HEK293 (cell line): ENCODE results near the gene C17orf107.
"Not testable (repeated sequence)": the region's sequence is repeated elsewhere in the genome, so short reads cannot be mapped to it uniquely, and the experiment has no call there.

Source experiments
- CTCF ChIA-PET: fragments of 350-600 bp; formaldehyde crosslinking; extraction: SDS; loops from one replicate; lab custom pipeline; 2021; ENCODE audit warnings: antibody characterized with exemption; lab: Yijun Ruan, JAX
- POLR2A ChIA-PET: fragments of 300-600 bp; formaldehyde crosslinking; extraction: SDS; loops from one replicate; lab custom pipeline; 2020; ENCODE audit warnings: antibody characterized with exemption, inconsistent platforms; lab: Yijun Ruan, JAX
- H3K27ac ChIP-seq: fragments of 200-500 bp; sonication (Bioruptor generic); 2 replicates; pipeline ENCODE4 v1.5.1; 2014; ENCODE audit warnings: low read depth, low read length, control low read depth, inconsistent platforms; ENCODE audit errors: extremely low read depth
- H3K36me3 ChIP-seq, 2 experiments: fragments of 200-500 bp in 1 of 2; sonication (Bioruptor generic) in 1 of 2; 1 replicate in 1 of 2; 2 replicates in 1 of 2; pipeline ENCODE4 v1.5.1; 2014 to 2017; ENCODE audit warnings: inconsistent platforms in 2 of 2, low read length in 2 of 2; ENCODE audit not compliant: control insufficient read depth in 2 of 2, insufficient read depth in 1 of 2
- H3K4me1 ChIP-seq: fragments of 200-500 bp; sonication (Bioruptor generic); 2 replicates; pipeline ENCODE4 v1.5.1; 2014; ENCODE audit warnings: mild to moderate bottlenecking, low read length, inconsistent platforms; ENCODE audit not compliant: control insufficient read depth, insufficient read depth
- H3K4me3 ChIP-seq: 2 replicates; pipeline ENCODE4 v1.5.1; 2011; ENCODE audit warnings: low read depth, mild to moderate bottlenecking, control low read depth, low read length, moderate library complexity
- H3K9me3 ChIP-seq: fragments of 200-500 bp; sonication (Bioruptor generic); 2 replicates; pipeline ENCODE4 v1.5.1; 2014; ENCODE audit warnings: low read depth, low read length, inconsistent platforms; ENCODE audit not compliant: control insufficient read depth, insufficient read depth
- BCL11A ChIP-seq: fragments of 450-650 bp; formaldehyde crosslinking; IDR thresholded peaks from 2 replicates; pipeline ENCODE4 v1.5.1; 2016; ENCODE audit warnings: low read depth, missing biosample characterization, missing genetic modification characterization
- HOXA7 ChIP-seq: sonication (generic); formaldehyde crosslinking; IDR thresholded peaks from 2 replicates; pipeline ENCODE4 v1.8.1; 2022; ENCODE audit warnings: missing genetic modification reagents, borderline replicate concordance
- OSR2 ChIP-seq: fragments of 450-650 bp; formaldehyde crosslinking; IDR thresholded peaks from 2 replicates; pipeline ENCODE4 v1.5.1; 2016; ENCODE audit warnings: missing biosample characterization, missing genetic modification characterization
- SETDB1 ChIP-seq: IDR thresholded peaks from one replicate; pipeline ENCODE4 v1.6.1; 2017; ENCODE audit warnings: mild to moderate bottlenecking, low read length, moderate library complexity, mixed read lengths; ENCODE audit not compliant: insufficient read length
- ZBTB17 ChIP-seq: fragments of 450-650 bp; formaldehyde crosslinking; IDR thresholded peaks from 2 replicates; pipeline ENCODE4 v1.5.1; 2016; ENCODE audit warnings: missing biosample characterization, missing genetic modification characterization
- ZBTB20 ChIP-seq: fragments of 450-650 bp; formaldehyde crosslinking; IDR thresholded peaks from 2 replicates; pipeline ENCODE4 v1.5.1; 2016; ENCODE audit warnings: missing biosample characterization, missing genetic modification characterization
- ZNF121 ChIP-seq: fragments of 450-650 bp; formaldehyde crosslinking; IDR thresholded peaks from 2 replicates; pipeline ENCODE4 v1.5.1; 2016; ENCODE audit warnings: missing biosample characterization, missing genetic modification characterization
- ZNF155 ChIP-seq: fragments of 450-650 bp; formaldehyde crosslinking; IDR thresholded peaks from 2 replicates; pipeline ENCODE4 v1.5.1; 2016; ENCODE audit warnings: missing biosample characterization, missing genetic modification characterization
- ZNF266 ChIP-seq: fragments of 450-650 bp; formaldehyde crosslinking; IDR thresholded peaks from 2 replicates; pipeline ENCODE4 v1.5.1; 2016; ENCODE audit warnings: missing biosample characterization, missing genetic modification characterization, low read depth
- ZNF391 ChIP-seq: fragments of 450-650 bp; formaldehyde crosslinking; IDR thresholded peaks from 2 replicates; pipeline ENCODE4 v1.5.1; 2016; ENCODE audit warnings: low read depth, missing biosample characterization, missing genetic modification characterization, borderline replicate concordance
- ZNF48 ChIP-seq: fragments of 450-650 bp; formaldehyde crosslinking; IDR thresholded peaks from 2 replicates; pipeline ENCODE4 v1.5.1; 2016; ENCODE audit warnings: missing biosample characterization, missing genetic modification characterization
- ZNF549 ChIP-seq: fragments of 450-650 bp; IDR thresholded peaks from 2 replicates; pipeline ENCODE4 v1.5.1; 2018; ENCODE audit warnings: missing biosample characterization, missing genetic modification characterization, mild to moderate bottlenecking, inconsistent platforms, moderate library complexity
- ZNF624 ChIP-seq: fragments of 450-650 bp; formaldehyde crosslinking; IDR thresholded peaks from 2 replicates; pipeline ENCODE4 v1.5.1; 2017; ENCODE audit warnings: missing biosample characterization, missing genetic modification characterization
- TF ChIP-seq, protein P1 (sequence below): fragments of 450-650 bp; formaldehyde crosslinking; IDR thresholded peaks from 2 replicates; pipeline ENCODE4 v1.5.1; 2016; ENCODE audit warnings: missing biosample characterization, missing genetic modification characterization
- TF ChIP-seq, protein P2 (sequence below): fragments of 450-650 bp; formaldehyde crosslinking; IDR thresholded peaks from 2 replicates; pipeline ENCODE4 v1.5.1; 2016; ENCODE audit warnings: missing biosample characterization, missing genetic modification characterization, low read depth

C17orf107 gene

DNA sequence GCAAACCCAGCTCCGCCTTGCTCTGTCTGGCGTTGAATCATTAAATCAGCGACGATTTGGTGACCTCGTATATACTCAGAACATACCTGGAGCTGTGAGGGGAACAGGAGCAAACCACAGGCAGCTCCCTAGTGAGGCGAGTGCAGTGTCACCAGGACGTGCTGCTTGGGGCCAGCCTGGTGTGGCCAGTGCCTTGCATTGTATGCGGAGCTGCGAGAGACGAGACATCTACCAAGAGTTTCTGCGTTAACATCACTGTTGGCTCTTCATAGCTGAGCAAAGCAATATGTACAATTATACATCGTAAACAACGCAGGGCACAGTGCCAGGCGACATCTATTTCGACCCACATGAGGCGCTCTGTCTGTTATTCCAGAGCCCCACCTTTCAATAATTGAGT is 38.3 kb upstream of the C17orf107 start (continued):
- TF ChIP-seq BCL11A (tag by site-specific recombination) (no peak), ZNF266 (tag by site-specific recombination) (no peak), HOXA7 (no peak), ZNF549 (tag by site-specific recombination) (no peak), SETDB1 (no peak)

DNA sequence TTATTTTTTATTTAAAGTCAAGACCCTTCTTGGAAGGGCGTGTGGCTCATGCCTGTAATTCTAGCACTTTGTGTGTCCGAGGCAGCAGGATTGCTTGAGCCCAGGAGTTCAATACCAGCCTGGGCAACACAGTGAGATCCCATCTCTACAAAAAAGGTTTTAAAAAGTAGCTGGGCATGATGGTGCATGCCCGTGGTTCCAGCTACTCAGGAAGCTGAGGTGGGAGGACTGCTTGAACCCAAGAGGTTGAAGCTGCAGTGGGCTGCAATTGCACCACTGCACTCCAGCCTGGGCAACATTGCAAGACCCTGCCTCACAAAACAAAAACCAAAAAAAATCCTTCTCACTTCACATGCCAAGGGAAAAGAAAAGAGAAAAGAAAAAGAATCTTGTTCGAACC is 36.6 kb upstream of the C17orf107 start:
- TF ChIP-seq ZNF48 (tag by site-specific recombination) (no peak), ZNF121 (tag by site-specific recombination) (peak; percentile 99)
- POLR2A ChIA-PET = no interaction called here
- CTCF ChIA-PET = interaction anchor here (0.6 to 1.1 kb wide), 3 partner anchors 22 to 101 kb away, joined by 3 to 5 read pairs (median 3); partner anchors contain the start of gene VMO1

DNA sequence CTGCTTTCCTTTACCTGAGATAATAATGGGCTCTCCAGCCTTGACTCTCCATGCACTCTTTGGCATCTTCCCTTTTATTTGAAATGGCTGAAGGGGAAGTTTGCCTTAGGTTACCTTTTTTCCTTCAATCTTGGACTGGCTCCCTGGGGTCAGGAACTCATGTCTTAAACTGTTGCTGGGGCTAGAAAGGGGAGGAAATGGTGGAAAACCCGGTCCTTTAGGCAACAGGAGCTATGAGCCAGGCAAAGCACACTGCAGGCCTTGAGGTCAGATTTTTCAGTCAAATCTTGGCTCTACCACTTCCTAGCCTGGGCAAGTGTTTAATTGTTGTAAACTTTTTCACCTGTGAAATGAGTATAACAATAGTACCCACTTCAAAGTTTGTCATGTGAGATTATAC is 36.0 kb upstream of the C17orf107 start:
- ChIA-PET POLR2A (no interaction called here), CTCF (interaction anchor here (0.6 to 1.1 kb wide), 3 partner anchors 18 to 1610 kb away, joined by 3 to 5 read pairs (median 3); no protein-coding TSS in a partner anchor)
- H3K27ac ChIP-seq = no peak overlapping the region
- TF ChIP-seq, protein P1, sequence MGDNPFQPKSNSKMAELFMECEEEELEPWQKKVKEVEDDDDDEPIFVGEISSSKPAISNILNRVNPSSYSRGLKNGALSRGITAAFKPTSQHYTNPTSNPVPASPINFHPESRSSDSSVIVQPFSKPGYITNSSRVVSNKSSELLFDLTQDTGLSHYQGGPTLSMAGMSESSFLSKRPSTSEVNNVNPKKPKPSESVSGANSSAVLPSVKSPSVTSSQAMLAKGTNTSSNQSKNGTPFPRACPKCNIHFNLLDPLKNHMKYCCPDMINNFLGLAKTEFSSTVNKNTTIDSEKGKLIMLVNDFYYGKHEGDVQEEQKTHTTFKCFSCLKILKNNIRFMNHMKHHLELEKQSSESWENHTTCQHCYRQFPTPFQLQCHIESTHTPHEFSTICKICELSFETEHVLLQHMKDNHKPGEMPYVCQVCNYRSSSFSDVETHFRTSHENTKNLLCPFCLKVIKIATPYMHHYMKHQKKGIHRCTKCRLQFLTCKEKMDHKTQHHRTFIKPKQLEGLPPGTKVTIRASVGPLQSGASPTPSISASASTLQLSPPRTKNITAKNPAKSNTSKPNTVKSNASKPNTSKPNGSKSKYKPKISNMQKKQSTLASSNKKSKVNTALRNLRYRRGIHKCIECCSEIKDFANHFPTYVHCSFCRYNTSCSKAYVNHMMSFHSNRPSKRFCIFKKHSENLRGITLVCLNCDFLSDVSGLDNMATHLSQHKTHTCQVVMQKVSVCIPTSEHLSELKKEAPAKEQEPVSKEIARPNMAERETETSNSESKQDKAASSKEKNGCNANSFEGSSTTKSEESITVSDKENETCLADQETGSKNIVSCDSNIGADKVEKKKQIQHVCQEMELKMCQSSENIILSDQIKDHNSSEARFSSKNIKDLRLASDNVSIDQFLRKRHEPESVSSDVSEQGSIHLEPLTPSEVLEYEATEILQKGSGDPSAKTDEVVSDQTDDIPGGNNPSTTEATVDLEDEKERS = no peak
- no peak for TF ChIP-seq ZBTB20 (tag by site-specific recombination)
- no peak for TF ChIP-seq ZNF155
- TF ChIP-seq ZNF391 (tag by site-specific recombination) = no peak
- TF ChIP-seq, protein P2, sequence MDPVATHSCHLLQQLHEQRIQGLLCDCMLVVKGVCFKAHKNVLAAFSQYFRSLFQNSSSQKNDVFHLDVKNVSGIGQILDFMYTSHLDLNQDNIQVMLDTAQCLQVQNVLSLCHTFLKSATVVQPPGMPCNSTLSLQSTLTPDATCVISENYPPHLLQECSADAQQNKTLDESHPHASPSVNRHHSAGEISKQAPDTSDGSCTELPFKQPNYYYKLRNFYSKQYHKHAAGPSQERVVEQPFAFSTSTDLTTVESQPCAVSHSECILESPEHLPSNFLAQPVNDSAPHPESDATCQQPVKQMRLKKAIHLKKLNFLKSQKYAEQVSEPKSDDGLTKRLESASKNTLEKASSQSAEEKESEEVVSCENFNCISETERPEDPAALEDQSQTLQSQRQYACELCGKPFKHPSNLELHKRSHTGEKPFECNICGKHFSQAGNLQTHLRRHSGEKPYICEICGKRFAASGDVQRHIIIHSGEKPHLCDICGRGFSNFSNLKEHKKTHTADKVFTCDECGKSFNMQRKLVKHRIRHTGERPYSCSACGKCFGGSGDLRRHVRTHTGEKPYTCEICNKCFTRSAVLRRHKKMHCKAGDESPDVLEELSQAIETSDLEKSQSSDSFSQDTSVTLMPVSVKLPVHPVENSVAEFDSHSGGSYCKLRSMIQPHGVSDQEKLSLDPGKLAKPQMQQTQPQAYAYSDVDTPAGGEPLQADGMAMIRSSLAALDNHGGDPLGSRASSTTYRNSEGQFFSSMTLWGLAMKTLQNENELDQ (tag by site-specific recombination) = no peak
- TF ChIP-seq ZNF624 (tag by site-specific recombination) = no peak
- H3K36me3 ChIP-seq = peaks cover 0 to 18% of the 10 kb centered on the region in 2 experiments; a peak in 2 of 3 replicates
- H3K4me3 ChIP-seq = no peak overlapping the region
- no peaks in the 10 kb centered on the region for H3K4me1 ChIP-seq
- H3K9me3 ChIP-seq = no peaks in the 10 kb centered on the region

More for the DNA sequence above, 36.6 kb upstream of the C17orf107 start:
- Histone ChIP-seq H3K36me3 (peaks cover 0 to 18% of the 10 kb centered on the region in 2 experiments; a peak in 2 of 3 replicates), H3K4me3 (no peak overlapping the region), H3K9me3 (no peaks in the 10 kb centered on the region), H3K4me1 (no peaks in the 10 kb centered on the region; the same call in 1 of the 2 replicates), H3K27ac (no peak overlapping the region)

DNA sequence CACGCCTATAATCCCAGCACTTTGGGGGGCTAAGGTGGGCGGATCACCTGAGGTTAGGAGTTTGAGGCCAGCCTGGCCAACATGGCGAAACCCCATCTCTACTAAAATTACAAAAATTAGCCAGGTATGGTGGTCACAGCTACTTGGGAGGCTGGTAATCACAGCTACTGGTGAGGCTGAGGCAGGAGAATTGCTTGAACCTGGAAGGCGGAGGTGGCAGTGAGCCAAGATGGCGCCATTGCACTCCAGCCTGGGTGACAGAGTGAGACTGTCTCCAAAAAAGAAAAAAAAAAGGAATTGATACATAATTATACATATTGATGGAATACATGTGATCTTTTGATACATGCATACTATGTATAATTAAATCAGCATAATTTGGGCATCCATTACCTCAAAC is 31.8 kb upstream of the C17orf107 start:
- 0 out of 2 replicates have a peak, but pooled peaks have one; percentile 13 for TF ChIP-seq ZBTB17 (tag by site-specific recombination)
- TF ChIP-seq OSR2 (tag by site-specific recombination) = peak; percentile 58; the same call in 1 of the 2 replicates
- not testable (repeated sequence) for H3K27ac ChIP-seq, H3K4me3 ChIP-seq, H3K9me3 ChIP-seq, H3K4me1 ChIP-seq
- ChIA-PET POLR2A (interaction anchor here (0.6 kb wide), 2 partner anchors 14 to 78 kb away, joined by 3 to 5 read pairs; no protein-coding TSS in a partner anchor), CTCF (interaction anchor here (0.7 to 1.8 kb wide), 2 partner anchors 14 to 177 kb away, joined by 3 to 6 read pairs; no protein-coding TSS in a partner anchor)
- H3K36me3 ChIP-seq = peaks cover 5 to 10% of the 10 kb centered on the region in 2 experiments; a peak in 2 of 3 replicates
